ENCODE measurements around the gene NUTM2D.
"Not testable (repeated sequence)": the region's sequence is repeated elsewhere in the genome, so short reads cannot be mapped to it uniquely, and the experiment has no call there.

Gene NUTM2D, protein sequence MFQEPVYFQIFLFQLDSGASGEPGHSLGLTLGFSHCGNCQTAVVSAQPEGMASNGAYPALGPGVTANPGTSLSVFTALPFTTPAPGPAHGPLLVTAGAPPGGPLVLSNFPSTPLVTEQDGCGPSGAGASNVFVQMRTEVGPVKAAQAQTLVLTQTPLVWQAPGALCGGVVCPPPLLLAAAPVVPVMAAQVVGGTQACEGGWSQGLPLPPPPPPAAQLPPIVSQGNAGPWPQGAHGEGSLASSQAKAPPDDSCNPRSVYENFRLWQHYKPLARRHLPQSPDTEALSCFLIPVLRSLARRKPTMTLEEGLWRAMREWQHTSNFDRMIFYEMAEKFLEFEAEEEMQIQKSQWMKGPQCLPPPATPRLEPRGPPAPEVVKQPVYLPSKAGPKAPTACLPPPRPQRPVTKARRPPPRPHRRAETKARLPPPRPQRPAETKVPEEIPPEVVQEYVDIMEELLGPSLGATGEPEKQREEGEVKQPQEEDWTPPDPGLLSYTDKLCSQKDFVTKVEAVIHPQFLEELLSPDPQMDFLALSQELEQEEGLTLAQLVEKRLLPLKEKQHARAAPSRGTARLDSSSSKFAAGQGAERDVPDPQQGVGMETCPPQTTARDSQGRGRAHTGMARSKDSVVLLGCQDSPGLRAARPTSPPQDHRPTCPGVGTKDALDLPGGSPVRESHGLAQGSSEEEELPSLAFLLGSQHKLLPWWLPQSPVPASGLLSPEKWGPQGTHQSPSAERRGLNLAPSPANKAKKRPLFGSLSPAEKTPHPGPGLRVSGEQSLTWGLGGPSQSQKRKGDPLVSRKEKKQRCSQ

DNA sequence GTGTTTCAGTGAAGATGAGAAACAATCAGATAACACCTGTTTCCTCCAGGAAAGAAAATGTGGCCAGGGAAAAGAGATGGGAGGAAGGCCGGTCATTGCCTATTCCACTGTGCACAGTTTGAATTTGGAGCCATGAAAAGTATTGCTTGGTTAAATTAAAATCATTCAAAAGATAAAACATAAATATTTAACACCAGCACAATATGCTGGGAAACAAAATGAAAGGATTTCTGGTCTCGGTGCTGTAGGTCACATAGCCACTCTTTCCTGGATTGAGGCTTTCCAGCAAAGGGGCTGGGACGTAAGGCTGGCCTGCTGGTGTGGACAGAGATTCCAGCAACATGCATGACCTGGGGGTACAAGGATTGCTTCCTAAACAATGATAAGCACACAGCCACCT lies at the start of gene NUTM2D:
NUTM2D (plus strand) TSS at position 301 of the 400 bp plus-strand sequence. CDS start 522 bp downstream, outside the sequence.
- DNase-seq (ENCODE audit: low read depth in 2 of 2), result not testable (repeated sequence)

DNA sequence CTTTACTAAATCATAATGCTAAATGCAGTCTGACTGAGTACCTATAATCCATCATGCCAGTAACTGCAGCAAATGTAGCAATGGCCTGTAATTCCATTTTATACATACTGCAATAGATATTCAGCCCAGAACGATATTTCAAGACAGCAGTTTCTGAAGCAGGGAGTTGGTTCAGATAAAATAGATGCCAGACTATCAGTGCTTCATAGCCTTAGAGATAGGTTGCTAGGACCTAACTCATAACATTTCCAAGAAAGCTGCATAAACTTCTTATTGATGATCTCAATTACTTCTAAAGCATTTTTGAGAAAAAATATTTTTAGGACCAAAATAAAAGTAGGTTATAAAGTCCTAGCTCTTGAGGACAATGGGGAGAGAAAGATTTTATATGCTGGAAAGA lies 48.8 kb upstream of the NUTM2D start:
- not testable (repeated sequence) for DNase-seq (ENCODE audit: low read depth in 2 of 2)

DNA sequence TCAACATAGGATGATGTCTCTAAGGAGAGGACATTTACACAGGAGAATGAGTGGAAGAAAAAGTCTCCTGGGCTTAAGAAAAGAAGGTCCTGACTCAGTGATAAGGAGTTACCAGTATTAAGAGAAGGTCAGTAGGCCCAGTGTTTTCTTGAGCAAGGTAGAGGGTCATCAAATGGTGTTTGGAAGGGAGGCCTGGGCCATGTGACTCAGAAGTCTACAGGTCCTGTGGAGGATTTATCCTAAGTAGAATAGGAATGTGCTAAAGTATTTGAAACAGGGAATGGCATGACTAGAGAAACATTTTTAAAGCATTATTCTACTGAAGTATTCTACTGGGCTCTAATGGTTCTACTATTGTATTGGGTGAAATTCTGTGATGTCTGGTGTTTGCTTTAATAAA lies 47.9 kb upstream of the NUTM2D start:
- DNase-seq (ENCODE audit: low read depth in 2 of 2), result not testable (repeated sequence)

DNA sequence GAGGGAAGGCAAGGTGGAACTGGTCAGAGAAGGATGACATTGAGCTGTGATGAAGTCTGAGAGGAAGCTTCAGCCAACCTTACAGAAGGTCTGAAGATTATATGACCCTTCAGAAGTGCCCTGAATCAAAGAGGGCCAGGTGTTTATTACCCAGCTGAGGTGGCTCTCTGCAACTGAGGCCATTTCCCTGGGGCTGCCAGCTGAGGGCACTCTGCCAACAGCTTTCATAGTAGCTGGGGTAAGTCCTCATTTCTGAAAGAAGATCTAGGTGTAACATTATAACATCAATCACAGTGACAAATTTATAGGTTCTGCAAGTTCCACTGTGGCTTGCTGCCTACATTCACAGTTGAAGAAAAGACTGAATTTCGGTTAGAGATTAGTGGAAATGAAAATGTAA lies 46.0 kb upstream of the NUTM2D start:
- not testable (repeated sequence) for DNase-seq (ENCODE audit: low read depth in 2 of 2)

DNA sequence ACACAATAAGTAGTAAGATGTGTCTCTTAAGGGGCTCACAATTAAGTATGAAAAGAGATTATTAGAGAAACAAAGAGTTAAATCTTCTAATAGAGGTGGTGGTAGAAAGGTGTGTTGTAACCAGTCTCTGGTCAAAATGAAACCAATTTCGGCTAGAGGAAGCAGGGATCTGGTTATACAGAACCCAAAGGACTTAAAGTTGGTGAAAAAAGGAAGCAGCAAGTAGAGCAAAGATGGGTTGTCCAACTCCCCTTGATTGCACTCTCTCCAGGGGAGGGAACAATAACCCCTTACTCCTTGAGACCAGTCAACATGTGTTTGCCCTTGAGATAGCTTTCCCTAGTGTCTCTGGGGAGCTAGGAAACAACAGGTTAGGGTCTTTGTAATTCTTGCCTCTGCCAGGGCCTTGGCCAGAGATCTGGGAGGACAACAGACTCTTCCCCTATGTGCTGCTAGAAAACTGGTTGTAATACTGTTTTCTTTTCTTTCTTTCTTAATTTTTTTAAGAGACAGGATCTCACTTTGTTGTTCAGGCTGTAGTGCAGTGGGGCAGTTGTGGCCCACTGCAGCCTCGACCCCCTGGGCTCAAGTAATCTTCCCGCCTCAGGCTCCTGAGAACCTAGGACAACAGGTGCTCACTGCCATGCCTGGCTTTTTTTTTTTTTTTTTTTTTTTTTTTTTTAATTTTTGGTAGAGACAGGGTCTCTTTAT lies 43.7 kb upstream of the NUTM2D start:
- not testable (repeated sequence) for DNase-seq (ENCODE audit: low read depth in 2 of 2)

DNA sequence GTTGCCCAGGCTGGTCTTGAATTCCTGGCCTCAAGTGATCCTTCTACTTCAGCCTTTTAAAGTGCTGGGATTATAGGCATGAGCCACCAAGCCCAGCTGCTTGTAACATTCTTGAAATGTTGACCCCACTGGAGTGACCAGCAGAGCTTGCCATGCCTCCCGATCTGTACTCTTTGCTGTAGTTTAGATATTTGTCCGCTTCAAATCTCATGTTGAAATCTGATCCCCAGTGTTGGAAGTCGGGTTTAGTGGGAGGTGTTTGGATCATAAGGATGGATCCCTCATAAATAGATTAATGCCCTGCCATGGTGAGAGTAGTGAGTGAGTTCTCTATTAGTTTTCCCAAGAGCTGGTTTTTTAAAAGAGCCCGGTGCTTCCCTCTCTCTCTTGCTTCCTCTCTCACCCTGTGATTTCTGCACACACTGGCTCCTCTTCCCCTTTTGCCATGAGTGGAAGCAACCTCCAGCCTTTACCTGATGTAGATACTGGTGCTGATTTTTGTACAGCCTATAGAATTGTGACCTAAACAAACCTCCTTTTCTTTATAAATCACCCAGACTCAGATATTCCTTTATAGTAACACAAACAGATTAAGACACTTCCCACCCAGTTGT lies 43.1 kb upstream of the NUTM2D start:
- not testable (repeated sequence) for DNase-seq (ENCODE audit: low read depth in 2 of 2)

DNA sequence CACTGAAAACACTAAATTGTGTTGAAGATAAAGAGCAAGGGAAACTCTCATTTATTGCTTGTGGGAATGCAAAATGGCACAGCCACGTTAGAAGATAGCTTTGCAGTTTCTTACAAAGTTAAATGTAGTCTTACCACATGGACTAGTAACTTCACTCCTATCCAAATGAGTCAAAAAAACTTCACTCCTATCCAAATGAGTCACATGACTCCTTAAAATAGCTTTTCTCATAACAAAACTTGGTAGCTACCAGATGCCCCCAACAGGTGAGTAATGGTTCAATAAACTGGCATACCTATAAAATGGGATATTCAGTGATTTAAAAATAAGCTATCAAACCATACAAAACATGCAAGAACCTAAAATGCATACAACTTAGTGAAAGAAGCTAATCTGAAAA lies 36.0 kb upstream of the NUTM2D start:
- DNase-seq (ENCODE audit: low read depth in 2 of 2), result not testable (repeated sequence)

DNA sequence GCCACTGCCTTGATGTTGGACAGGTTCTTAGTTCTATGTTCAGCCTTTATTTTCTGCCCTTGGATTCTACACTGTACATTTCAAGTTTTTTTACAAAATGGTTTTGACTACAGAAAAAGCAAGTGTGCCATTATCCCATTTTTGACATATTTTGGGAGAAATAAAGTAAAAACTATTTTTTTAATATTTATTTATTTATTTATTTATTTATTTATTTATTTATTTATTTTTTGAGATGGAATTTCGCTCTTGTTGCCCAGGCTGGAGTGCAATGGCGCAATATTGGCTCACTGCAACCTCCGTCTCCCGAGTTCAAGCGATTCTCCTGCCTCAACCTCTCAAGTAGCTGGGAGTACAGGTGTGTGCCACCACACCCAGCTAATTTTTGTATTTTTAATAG lies 33.0 kb upstream of the NUTM2D start:
- DNase-seq (ENCODE audit: low read depth in 2 of 2), result not testable (repeated sequence)

DNA sequence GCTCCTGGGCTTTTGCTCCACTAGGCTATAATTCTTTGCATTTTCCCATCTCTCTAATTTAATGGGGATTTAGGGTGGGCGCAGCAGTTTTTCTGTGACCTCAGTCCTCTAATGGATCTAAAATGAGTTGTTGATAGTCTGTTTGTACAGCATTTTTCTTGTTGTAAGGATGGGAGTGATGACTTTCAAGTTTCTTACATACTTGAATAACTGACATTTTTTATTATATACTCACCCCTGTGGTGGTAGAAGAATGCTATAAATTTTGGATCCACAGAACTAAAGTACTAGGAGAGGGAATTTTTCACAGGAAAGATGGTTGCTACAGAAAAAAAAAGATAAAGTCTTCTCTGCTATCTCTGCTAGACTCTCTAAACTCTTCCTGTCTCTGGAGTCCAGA lies 29.6 kb upstream of the NUTM2D start:
- DNase-seq (ENCODE audit: low read depth in 2 of 2), result not testable (repeated sequence)

DNA sequence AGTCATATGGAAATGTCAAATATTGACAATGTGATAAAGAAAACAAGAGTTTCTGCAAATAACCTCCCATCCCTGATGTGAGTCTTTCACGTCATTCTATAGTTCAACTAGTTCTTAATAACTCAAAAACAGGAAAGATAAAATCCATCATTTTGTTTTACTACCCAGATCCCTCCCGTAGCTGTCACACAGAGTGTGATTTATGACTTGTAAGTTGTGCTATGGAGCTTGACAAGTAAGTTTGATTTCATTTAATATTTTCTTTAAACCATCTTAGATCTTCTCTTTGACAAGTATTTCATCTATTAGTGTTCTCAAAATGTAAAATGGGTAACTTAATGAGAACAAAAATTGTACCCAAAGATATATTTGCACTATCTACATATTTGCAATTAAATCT lies 28.4 kb upstream of the NUTM2D start:
- DNase-seq (ENCODE audit: low read depth in 2 of 2), result not testable (repeated sequence)

DNA sequence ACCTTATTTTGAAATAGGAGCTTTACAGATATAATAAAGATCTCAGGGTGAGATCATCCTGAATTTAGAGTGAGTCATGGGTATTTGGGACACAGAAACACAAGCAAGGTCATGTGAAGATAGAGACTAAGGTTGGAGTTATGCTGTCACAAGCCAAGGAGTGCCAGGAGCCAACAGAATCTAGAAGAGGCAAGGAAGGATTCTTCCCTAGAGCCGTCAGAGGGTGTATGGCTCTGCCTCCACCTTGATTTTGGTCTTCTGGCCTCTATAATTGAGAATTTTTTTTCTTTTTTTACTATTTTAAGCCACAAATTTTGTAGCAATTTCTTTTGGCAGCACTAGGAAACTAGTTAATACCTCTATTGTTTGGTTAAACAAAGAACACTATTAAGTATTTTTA lies 24.9 kb upstream of the NUTM2D start:
- not testable (repeated sequence) for DNase-seq (ENCODE audit: low read depth in 2 of 2)

DNA sequence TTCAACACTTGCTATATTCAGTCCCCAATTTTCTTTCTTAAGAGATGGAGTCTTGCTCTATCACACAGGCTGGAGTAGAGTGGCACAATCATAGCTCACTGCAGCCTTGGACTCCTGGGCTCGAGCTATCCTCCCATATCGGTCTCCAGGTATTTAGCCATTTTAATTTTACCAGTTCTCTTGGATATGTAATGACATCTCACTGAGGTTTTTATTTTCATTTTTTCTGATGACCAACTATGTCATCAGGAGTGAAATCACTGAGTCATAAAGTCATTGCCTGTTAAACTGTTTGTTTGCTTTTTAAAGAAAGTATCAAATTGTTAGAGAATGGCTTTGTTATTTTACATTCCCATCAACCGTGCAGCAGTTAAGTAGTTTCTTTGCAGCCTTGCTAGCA lies 17.1 kb upstream of the NUTM2D start:
- DNase-seq (ENCODE audit: low read depth in 2 of 2), result not testable (repeated sequence)

DNA sequence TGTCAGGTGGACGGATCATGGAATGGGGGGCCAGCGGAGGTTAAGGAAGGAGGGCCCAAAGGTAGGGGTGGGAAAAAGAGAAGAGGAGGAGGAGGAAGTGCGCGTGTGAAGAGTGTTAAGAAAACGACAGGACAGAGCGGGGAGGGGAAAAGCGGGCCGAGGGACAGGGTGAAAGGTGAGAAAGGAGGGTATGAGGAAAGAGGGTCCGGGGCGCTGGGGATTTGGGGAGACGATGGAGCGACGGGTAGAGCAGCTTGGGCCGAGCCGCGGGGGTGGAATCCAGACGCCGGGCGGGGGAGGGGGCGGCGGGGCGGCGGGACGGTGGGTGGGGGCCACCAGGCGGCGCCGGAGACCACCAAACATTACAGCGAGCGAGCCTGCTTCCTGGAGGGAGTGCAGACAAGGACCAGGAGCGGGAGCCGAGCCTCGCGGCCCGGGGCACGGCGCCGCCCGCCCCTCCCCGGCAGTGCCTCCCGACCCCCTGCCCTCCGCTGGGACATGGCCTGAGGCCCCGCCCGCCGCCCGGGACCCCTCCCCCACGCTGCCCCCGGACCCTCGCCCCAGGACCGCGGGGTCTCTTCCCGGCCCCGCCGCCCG lies 15.9 kb upstream of the NUTM2D start:
- DNase-seq (ENCODE audit: low read depth in 2 of 2), result peak in 1 of 2 donors; percentile 1

DNA sequence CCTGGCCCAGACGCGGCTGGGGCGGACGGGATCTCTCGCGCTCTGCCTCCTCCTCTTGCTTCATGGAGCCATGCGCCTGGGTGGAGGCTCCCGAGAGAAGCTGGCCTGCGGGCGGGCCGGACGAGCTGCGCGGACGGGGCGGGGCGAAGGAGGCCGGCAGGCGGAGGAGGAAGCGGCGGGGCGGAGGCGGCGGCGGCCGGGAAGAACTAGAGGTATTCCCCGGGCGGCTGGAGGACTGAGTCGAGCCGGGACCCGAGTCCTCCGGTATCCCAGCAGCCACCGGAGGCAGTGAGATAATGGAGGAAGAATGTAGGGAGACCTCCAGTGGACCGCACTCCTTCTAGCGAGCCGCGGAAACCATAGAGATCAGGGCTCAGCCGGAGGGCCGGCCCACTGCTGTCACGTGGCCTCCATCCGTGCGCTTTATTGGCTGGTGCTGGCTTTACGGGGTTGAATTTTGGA lies 15.3 kb upstream of the NUTM2D start:
- peak; percentile 60 to 75 for DNase-seq (ENCODE audit: low read depth in 2 of 2)

DNA sequence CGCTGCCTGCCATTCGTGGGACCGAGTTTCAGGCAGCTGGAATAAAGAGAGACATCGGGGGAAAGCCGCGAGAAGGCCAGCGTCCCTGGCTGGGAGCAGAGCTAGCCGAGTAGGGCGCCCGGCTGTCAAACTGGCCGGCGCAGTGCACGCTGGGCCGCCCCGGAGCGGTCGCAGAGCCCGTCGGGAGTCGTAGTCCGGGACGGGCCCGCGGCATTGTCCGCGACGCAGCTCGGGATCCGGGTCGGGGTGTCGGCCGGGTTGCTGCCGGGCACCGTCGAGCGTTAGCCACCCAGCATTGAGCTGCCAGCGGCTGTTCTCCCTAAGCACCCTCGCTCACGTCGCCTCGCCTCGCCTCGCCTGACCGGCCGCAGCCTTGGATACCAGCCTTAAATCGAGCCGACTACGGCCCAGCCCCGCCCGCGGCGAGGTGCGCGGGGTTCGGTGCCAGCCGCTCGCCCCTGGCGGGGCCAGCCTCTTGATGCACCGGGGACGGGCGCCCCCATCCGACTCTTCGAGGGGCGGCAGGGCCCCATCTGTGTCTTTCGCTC lies 14.8 kb upstream of the NUTM2D start:
- peak; percentile 68 to 78 for DNase-seq (ENCODE audit: low read depth in 2 of 2)

DNA sequence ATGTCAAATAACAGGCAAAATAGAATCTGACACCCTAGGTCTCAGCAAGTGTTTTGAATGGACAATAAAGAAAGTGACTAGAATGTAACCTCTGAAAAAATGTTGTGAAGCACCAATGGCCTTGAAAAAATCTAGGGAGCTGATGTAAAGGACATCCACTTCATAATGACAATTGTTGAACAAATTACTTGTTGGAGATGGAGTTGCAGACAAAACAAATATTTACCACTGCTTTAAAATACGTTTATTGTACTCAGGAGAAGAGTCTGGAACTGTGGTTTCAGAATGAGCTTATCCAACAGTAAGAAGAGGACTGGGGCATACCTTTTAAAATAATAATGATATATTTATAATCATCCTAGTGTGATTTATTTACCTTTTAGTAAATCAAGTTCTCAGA lies 11.8 kb upstream of the NUTM2D start:
- DNase-seq (ENCODE audit: low read depth in 2 of 2), result not testable (repeated sequence)

DNA sequence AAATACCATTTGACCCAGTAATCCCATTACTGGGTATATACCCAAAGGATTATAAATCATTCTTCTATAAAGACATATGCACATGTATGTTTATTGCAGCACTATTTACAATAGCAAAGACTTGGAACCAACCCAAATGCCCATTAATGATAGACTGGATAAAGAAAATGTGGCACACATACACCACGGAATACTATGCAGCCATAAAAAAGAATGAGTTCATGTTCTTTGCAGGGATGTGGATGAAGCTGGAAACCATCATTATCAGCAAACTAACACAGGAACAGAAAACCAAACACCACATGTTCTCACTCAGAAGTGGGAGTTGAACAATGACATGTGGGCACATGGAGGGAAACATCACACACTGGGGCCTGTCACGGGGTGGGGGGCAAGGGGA lies 7.4 kb upstream of the NUTM2D start:
- DNase-seq (ENCODE audit: low read depth in 2 of 2), result not testable (repeated sequence)

DNA sequence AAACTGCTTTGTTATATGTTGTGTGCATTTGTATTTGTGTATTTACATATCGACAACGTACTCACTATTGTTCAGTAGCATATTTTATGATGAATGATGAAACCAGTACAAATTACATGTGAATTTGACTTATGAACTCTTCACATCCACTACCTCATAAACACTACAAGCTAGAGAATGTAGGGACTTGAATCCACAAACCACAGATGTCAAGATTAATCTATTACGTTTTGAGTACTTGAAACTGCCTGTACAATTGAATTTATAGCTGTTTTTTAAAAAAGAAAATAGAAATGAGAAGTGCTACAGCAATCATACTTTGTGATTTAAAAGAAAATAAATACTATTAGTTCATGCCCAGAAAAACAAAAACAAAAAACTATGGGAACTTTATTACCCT lies 4.7 kb upstream of the NUTM2D start:
- not testable (repeated sequence) for DNase-seq (ENCODE audit: low read depth in 2 of 2)

DNA sequence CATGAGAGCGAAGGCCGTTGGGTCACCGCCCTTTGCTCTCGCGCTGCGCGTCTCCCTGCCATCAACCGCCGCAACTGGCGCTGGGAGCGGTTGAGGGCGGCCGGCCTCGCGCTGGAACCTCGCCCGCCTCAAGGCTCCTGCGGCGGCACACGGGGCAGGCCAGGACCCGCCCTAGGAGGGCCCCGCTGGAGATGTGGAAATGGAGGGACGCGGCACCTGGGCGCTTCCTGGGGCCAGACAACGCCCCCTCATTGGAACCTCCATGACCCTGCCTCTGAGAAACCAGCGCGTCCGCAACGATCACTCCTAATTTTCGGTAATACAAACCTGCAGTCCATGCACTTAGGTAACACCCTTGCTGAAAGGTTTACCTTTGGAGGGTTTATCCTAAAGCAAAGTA lies 2.4 kb upstream of the NUTM2D start:
- not testable (repeated sequence) for DNase-seq (ENCODE audit: low read depth in 2 of 2)

DNA sequence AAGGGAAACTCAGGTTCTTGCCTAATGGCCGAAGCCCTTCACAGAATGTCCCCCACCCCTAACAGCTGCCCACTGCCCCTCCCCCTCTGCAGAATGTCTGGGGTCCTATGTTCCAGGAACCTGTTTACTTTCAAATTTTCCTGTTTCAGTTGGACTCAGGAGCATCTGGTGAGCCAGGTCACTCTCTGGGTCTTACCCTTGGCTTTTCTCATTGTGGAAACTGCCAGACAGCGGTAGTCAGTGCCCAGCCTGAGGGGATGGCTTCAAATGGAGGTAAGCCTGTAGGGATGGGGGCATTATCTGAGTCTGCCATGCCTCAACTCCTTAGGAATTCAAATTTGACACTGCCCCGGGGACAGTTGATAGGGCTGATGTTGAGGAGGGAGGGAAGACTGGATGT lies 615 bp downstream of the NUTM2D start:
- DNase-seq (ENCODE audit: low read depth in 2 of 2), result not testable (repeated sequence)

Measured in stimulated activated CD4-positive, alpha-beta T cell treated with anti-CD3 and anti-CD28 coated beads, Interleukin-1b, Interleukin-23, amount 100 ng/mL, for 4 hours (primary cell).